Measurements from ENCODE around the gene GOT1.

Gene GOT1

GRCh38 chr10:99395750-99396445 lies 34.5 kb downstream of the GOT1 start:
- DNase-seq (ENCODE audit: low spot score) (peak; percentile 93), FAIRE-seq (peak; percentile 97)

GRCh38 chr10:99394761-99395386 lies 35.5 kb downstream of the GOT1 start:
- no peak for DNase-seq (ENCODE audit: low spot score)
- no peak for FAIRE-seq

GRCh38 chr10:99394256-99394655 lies 36.2 kb downstream of the GOT1 start:
- FAIRE-seq, result no peak
- DNase-seq (ENCODE audit: low spot score), result no peak

- DNase-seq (ENCODE audit: low spot score) (no peak), FAIRE-seq (no peak)
These were observed 36.7 kb downstream of the GOT1 start for GRCh38 chr10:99393683-99394082.

GRCh38 chr10:99393036-99393435 lies 37.4 kb downstream of the GOT1 start:
- no peak for FAIRE-seq
- no peak for DNase-seq (ENCODE audit: low spot score)

GRCh38 chr10:99391346-99391745 lies 39.1 kb downstream of the GOT1 start:
- no peak for FAIRE-seq
- DNase-seq (ENCODE audit: low spot score), result no peak

GRCh38 chr10:99389729-99390480 lies 40.5 kb downstream of the GOT1 start:
- no peak for FAIRE-seq
- no peak for DNase-seq (ENCODE audit: low spot score)

- DNase-seq (ENCODE audit: low spot score) (no peak), FAIRE-seq (no peak)
These were observed 42.9 kb downstream of the GOT1 start for GRCh38 chr10:99387541-99387940.

GRCh38 chr10:99387071-99387470 lies 43.4 kb downstream of the GOT1 start:
- no peak for FAIRE-seq
- no peak for DNase-seq (ENCODE audit: low spot score)

- FAIRE-seq (no peak), DNase-seq (ENCODE audit: low spot score) (no peak)
These were observed 48.2 kb downstream of the GOT1 start for GRCh38 chr10:99382176-99382575.

GRCh38 chr10:99375426-99375825 lies 55.0 kb downstream of the GOT1 start:
- FAIRE-seq, result no peak

GRCh38 chr10:99374972-99375371 lies 55.5 kb downstream of the GOT1 start:
- FAIRE-seq (no peak), DNase-seq (ENCODE audit: low spot score) (no peak)

More at GRCh38 chr10:99375426-99375825, 55.0 kb downstream of the GOT1 start:
- DNase-seq (ENCODE audit: low spot score), result no peak

- FAIRE-seq (no peak), DNase-seq (ENCODE audit: low spot score) (no peak)
These were observed 55.9 kb downstream of the GOT1 start for GRCh38 chr10:99374526-99374925.

- DNase-seq (ENCODE audit: low spot score) (no peak), FAIRE-seq (no peak)
These were observed 57.7 kb downstream of the GOT1 start for GRCh38 chr10:99372546-99373271.

- DNase-seq (ENCODE audit: low spot score) (no peak), FAIRE-seq (no peak)
These were observed 59.4 kb downstream of the GOT1 start for GRCh38 chr10:99370993-99371392.

GRCh38 chr10:99369551-99369950 lies 60.9 kb downstream of the GOT1 start:
- no peak for FAIRE-seq

GRCh38 chr10:99369126-99369525 lies 61.3 kb downstream of the GOT1 start:
- DNase-seq (ENCODE audit: low spot score) (no peak), FAIRE-seq (no peak)

More at GRCh38 chr10:99369551-99369950, 60.9 kb downstream of the GOT1 start:
- no peak for DNase-seq (ENCODE audit: low spot score)

- FAIRE-seq (no peak), DNase-seq (ENCODE audit: low spot score) (no peak)
These were observed 61.8 kb downstream of the GOT1 start for GRCh38 chr10:99368646-99369045.

- DNase-seq (ENCODE audit: low spot score), result no peak
- FAIRE-seq, result no peak
These were observed 63.8 kb downstream of the GOT1 start for GRCh38 chr10:99366666-99367065.

- no peak for DNase-seq (ENCODE audit: low spot score)
- no peak for FAIRE-seq
These were observed 64.7 kb downstream of the GOT1 start for GRCh38 chr10:99365736-99366135.

- DNase-seq (ENCODE audit: low spot score) (no peak), FAIRE-seq (no peak)
These were observed 65.1 kb downstream of the GOT1 start for GRCh38 chr10:99365311-99365710.

- DNase-seq (ENCODE audit: low spot score), result no peak
- FAIRE-seq, result no peak
These were observed 66.3 kb downstream of the GOT1 start for GRCh38 chr10:99364125-99364524.
